ENCODE results near the gene ACOX3.

GRCh38 chr4:8394061-8394519 is 46.4 kb downstream of the ACOX3 start:
- no peak for TF ChIP-seq CTCF (conservative IDR thresholded peaks at IDR 0.05 in 1 of 2, IDR thresholded peaks at IDR 0.05 in 1 of 2; ENCODE audit: low read depth in 1 of 2, low read length in 2 of 2)
- TF ChIP-seq EZH2 (IDR thresholded peaks at IDR 0.05; ENCODE audit: low read length, missing control alignments): no peak

Data from fibroblast of lung (primary cell).